HepG2 (cell line): ENCODE data around the gene GPR176. TPM values are rescaled to one million over a fixed set of nuclear protein-coding genes. Genes with fewer than 3 reads are reported as not detected.

Experiments used
- EEA1 ChIP-seq: sonication (generic); formaldehyde crosslinking; IDR thresholded peaks from 2 replicates; pipeline ENCODE4 v1.5.1; 2020; ENCODE audit warnings: mild to moderate bottlenecking, missing genetic modification reagents, borderline replicate concordance
- FOSL1 ChIP-seq: sonication (generic); formaldehyde crosslinking; IDR thresholded peaks from 2 replicates; pipeline ENCODE4 v1.9.0; 2021; ENCODE audit warnings: missing genetic modification reagents, borderline replicate concordance
- GZF1 ChIP-seq: sonication (generic); formaldehyde crosslinking; IDR thresholded peaks from 2 replicates; pipeline ENCODE4 v1.5.1; 2020; ENCODE audit warnings: mild to moderate bottlenecking, missing genetic modification reagents
- HCFC1 ChIP-seq: fragments of 150-350 bp; IDR thresholded peaks from 2 replicates; pipeline ENCODE4 v1.6.1; 2014; ENCODE audit warnings: low read depth, low read length
- JDP2 ChIP-seq: sonication (generic); formaldehyde crosslinking; IDR thresholded peaks from 2 replicates; pipeline ENCODE4 v1.8.1; 2022; ENCODE audit warnings: missing genetic modification reagents, borderline replicate concordance
- KMT2A ChIP-seq: sonication (generic); formaldehyde crosslinking; IDR thresholded peaks from 2 replicates; pipeline ENCODE4 v1.4.0; 2020; ENCODE audit warnings: missing genetic modification reagents
- MED8 ChIP-seq: sonication (generic); formaldehyde crosslinking; IDR thresholded peaks from 2 replicates; pipeline ENCODE4 v1.8.1; 2023; ENCODE audit warnings: mild to moderate bottlenecking, missing genetic modification reagents; ENCODE audit not compliant: insufficient replicate concordance
- MIER3 ChIP-seq: IDR thresholded peaks from 2 replicates; pipeline ENCODE4 v1.6.1; 2016; ENCODE audit warnings: missing compliant biosample characterization, borderline replicate concordance
- RCOR2 ChIP-seq: IDR thresholded peaks from 2 replicates; pipeline ENCODE4 v1.6.1; 2016; ENCODE audit warnings: missing biosample characterization, missing genetic modification reagents
- RFX5 ChIP-seq: IDR thresholded peaks from 2 replicates; pipeline ENCODE4 v1.6.1; 2011; ENCODE audit warnings: low read depth, low read length, improper control_type of control experiment
- SKIL ChIP-seq: sonication (generic); formaldehyde crosslinking; IDR thresholded peaks from 2 replicates; pipeline ENCODE4 v1.8.0; 2022; ENCODE audit warnings: missing genetic modification reagents, mild to moderate bottlenecking, moderate library complexity, borderline replicate concordance
- TEAD3 ChIP-seq: optimal IDR thresholded peaks from 2 replicates; pipeline ENCODE3; 2016; ENCODE audit warnings: borderline replicate concordance
- U2AF2 ChIP-seq: fragments of 200-400 bp; formaldehyde crosslinking; IDR thresholded peaks from 2 replicates; pipeline ENCODE4 v1.6.1; 2017; ENCODE audit warnings: low read depth, mild to moderate bottlenecking, low read length
- ZNF124 ChIP-seq: sonication (generic); formaldehyde crosslinking; IDR thresholded peaks from 2 replicates; pipeline ENCODE4 v1.4.0; 2020; ENCODE audit warnings: missing genetic modification reagents
- ZNF354B ChIP-seq: sonication (generic); formaldehyde crosslinking; IDR thresholded peaks from 2 replicates; pipeline ENCODE4 v1.8.0; 2022; ENCODE audit warnings: mild to moderate bottlenecking, missing genetic modification reagents
- polyA plus RNA-seq, 8 experiments: library from polyadenylated mRNA; depleted of rRNA in 3 of 8; stranded (reverse) in 7 of 8; unstranded in 1 of 8; fragments of >200 nt; fragmentation: Illumina TruSeq in 4 of 8; extraction: Trizol in 4 of 8; gene quantifications; 2 replicates each; pipeline versions ENCODE4 v1.2.1 to v1.2.3, GENCODE V29; 2011 to 2016; ENCODE audit warnings: low read depth in 4 of 8, missing spikeins in 1 of 8, mixed read lengths in 1 of 8; ENCODE audit not compliant: insufficient read depth in 1 of 8
- total RNA-seq, 5 experiments: library from RNA; depleted of rRNA; stranded (reverse); fragments of >200 nt; fragmentation: Illumina TruSeq; extraction: Trizol; gene quantifications; 2 replicates each; pipeline ENCODE4 v1.2.3, GENCODE V29; 2016; ENCODE audit warnings: low read depth in 1 of 5
- TF ChIP-seq, protein P1 (sequence below): sonication (generic); formaldehyde crosslinking; IDR thresholded peaks from 2 replicates; pipeline ENCODE4 v1.4.0; 2020; ENCODE audit warnings: missing genetic modification reagents; ENCODE audit errors: not compliant biosample characterization

Gene GPR176
- total and polyA plus RNA-seq, 2 of the 13 experiments (the other 11 are each of a cell fraction or from before 2014, with no cell fraction given) = 0.11 to 0.20 TPM

- TF ChIP-seq SKIL (CRISPR knock-in tag) = no peak
- no peak for TF ChIP-seq RCOR2 (CRISPR knock-in tag)
- no peak for TF ChIP-seq KMT2A (CRISPR knock-in tag)
- TF ChIP-seq, protein P1, sequence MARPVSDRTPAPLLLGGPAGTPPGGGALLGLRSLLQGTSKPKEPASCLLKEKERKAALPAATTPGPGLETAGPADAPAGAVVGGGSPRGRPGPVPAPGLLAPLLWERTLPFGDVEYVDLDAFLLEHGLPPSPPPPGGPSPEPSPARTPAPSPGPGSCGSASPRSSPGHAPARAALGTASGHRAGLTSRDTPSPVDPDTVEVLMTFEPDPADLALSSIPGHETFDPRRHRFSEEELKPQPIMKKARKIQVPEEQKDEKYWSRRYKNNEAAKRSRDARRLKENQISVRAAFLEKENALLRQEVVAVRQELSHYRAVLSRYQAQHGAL = no peak
- no peak for TF ChIP-seq MED8 (CRISPR knock-in tag)
- no peak for TF ChIP-seq U2AF2
- TF ChIP-seq ZNF354B (CRISPR knock-in tag) = no peak
- no peak for TF ChIP-seq MIER3 (CRISPR knock-in tag)
- TF ChIP-seq GZF1 (CRISPR knock-in tag) = no peak
- no peak for TF ChIP-seq RFX5
- no peak for TF ChIP-seq EEA1 (CRISPR knock-in tag)
- TF ChIP-seq TEAD3 (CRISPR knock-in tag) = no peak
- no peak for TF ChIP-seq FOSL1 (CRISPR knock-in tag)
- no peak for TF ChIP-seq JDP2 (CRISPR knock-in tag)
- no peak for TF ChIP-seq HCFC1
- no peak for TF ChIP-seq ZNF124 (CRISPR knock-in tag)
- TF ChIP-seq, all 625 proteins: peak for 0
These were observed 127.8 kb downstream of the GPR176 start (continued) for GRCh38 chr15:39792025-39792843.
